K562 (cell line): ENCODE results near the gene ABHD8. TPM values are rescaled to one million over a fixed set of nuclear protein-coding genes. Genes with fewer than 3 reads are reported as not detected.
A peak's percentile ranks its signal among the peaks of the same experiment; 100 is the strongest.

Source experiments
- ATAC-seq: fragments of 200-7000 bp; cut with Tn5 transposase; 3 replicates; pipeline ENCODE4 v1.9.1; 2020; ENCODE audit warnings: moderate library complexity
- BruUV-seq: library from RNA; stranded (reverse); fragments of 400-500 nt; replicated peaks from 2 replicates; lab custom pipeline; 2021; lab: Mats Ljungman, UMichigan
- CTCF ChIA-PET: fragments of 300-600 bp; formaldehyde crosslinking; extraction: SDS; loops from one replicate; lab custom pipeline; 2021; ENCODE audit warnings: low intra/inter-chr PET ratio; lab: Yijun Ruan, JAX
- POLR2A ChIA-PET: fragments of 300-600, 350-650 bp; sonication (Branson Sonifier 250); formaldehyde crosslinking; extraction: SDS; loops from one replicate; lab custom pipeline; 2021; ENCODE audit warnings: antibody characterized with exemption, inconsistent platforms; lab: Yijun Ruan, JAX
- DNase-seq, 4 experiments: peaks; one replicate each; pipeline versions ENCODE4 v3.0.0 to v3.0.0-alpha.2; 2011 to 2018; ENCODE audit warnings: low spot score in 3 of 4, mixed read lengths in 3 of 4; ENCODE audit errors: extremely low read depth in 1 of 4
- FAIRE-seq: peaks from 2 replicates; lab custom pipeline; 2011; peaks lifted over from hg19 to GRCh38; lab: Jason Lieb, UNC
- H2AFZ ChIP-seq: 2 replicates; pipeline ENCODE4 v1.6.0; 2011; ENCODE audit warnings: low read depth, low read length, control low read depth, inconsistent platforms
- H3K27ac ChIP-seq: fragments of 200-600 bp; 3 replicates; pipeline ENCODE4 v1.8.0; 2011; ENCODE audit warnings: low read depth, mild to moderate bottlenecking, control low read depth, inconsistent platforms, low read length, moderate library complexity, mixed read lengths; ENCODE audit errors: extremely low read depth
- H3K27me3 ChIP-seq, 2 experiments: fragments of 300-600 bp in 1 of 2; 2 replicates in 1 of 2; 3 replicates in 1 of 2; pipeline versions ENCODE4 v1.6.0 to v1.8.0; 2011; ENCODE audit warnings: inconsistent platforms in 2 of 2, low read length in 2 of 2, mild to moderate bottlenecking in 1 of 2, mixed read lengths in 1 of 2, moderate library complexity in 1 of 2; ENCODE audit not compliant: control insufficient read depth in 2 of 2, insufficient read depth in 2 of 2
- H3K36me3 ChIP-seq: fragments of 300-600 bp; 3 replicates; pipeline ENCODE4 v1.8.0; 2011; ENCODE audit warnings: mild to moderate bottlenecking, low read length, inconsistent platforms; ENCODE audit not compliant: control insufficient read depth, insufficient read depth
- H3K4me1 ChIP-seq, 2 experiments: fragments of 200-600 bp in 1 of 2; replicated peaks in 1 of 2; 2 replicates in 1 of 2; 3 replicates in 1 of 2; pipeline versions ENCODE4 v1.5.1 to v1.8.0; 2011; ENCODE audit warnings: inconsistent platforms in 2 of 2, low read length in 2 of 2, mild to moderate bottlenecking in 1 of 2, mixed read lengths in 1 of 2, moderate library complexity in 1 of 2; ENCODE audit not compliant: control insufficient read depth in 2 of 2, insufficient read depth in 2 of 2
- H3K4me2 ChIP-seq: 2 replicates; pipeline ENCODE4 v1.6.1; 2011; ENCODE audit warnings: low read length, control low read depth, inconsistent platforms, mixed read lengths; ENCODE audit not compliant: insufficient read depth
- H3K4me3 ChIP-seq: fragments of 200-600 bp; sonication (generic), shearing (Covaris generic); 2 replicates; pipeline ENCODE4 v1.5.1; 2016; ENCODE audit warnings: control low read depth, inconsistent platforms
- H3K79me2 ChIP-seq: fragments of 200-600 bp; 3 replicates; pipeline ENCODE4 v1.8.0; 2011; ENCODE audit warnings: low read length, inconsistent platforms; ENCODE audit not compliant: control insufficient read depth, insufficient read depth
- H3K9ac ChIP-seq, 2 experiments: 2 replicates each; pipeline versions ENCODE4 v1.6.0 to v1.6.1; 2011; ENCODE audit warnings: low read depth in 2 of 2, low read length in 2 of 2, control low read depth in 1 of 2, inconsistent platforms in 1 of 2, mild to moderate bottlenecking in 1 of 2, mixed read lengths in 1 of 2; ENCODE audit not compliant: insufficient read depth in 1 of 2
- H3K9me1 ChIP-seq: one replicate; pipeline ENCODE4 v1.6.0; 2011; ENCODE audit warnings: inconsistent platforms, mild to moderate bottlenecking, low read length, moderate library complexity; ENCODE audit not compliant: control insufficient read depth, insufficient read depth
- H3K9me3 ChIP-seq: replicated peaks from 2 replicates; pipeline ENCODE4 v1.5.1; 2011; ENCODE audit warnings: low read depth, low read length, inconsistent platforms; ENCODE audit not compliant: control insufficient read depth, insufficient read depth
- H4K20me1 ChIP-seq: replicated peaks from 2 replicates; pipeline ENCODE4 v1.6.1; 2011; ENCODE audit warnings: low read length, inconsistent platforms, mixed read lengths; ENCODE audit not compliant: control insufficient read depth, insufficient read depth
- CEBPG ChIP-seq, 3 experiments: fragments of 200-800 bp in 1 of 3; sonication (Bioruptor generic) in 1 of 3; sonication (generic) in 1 of 3; formaldehyde crosslinking in 1 of 3; IDR thresholded peaks in 2 of 3; conservative IDR thresholded peaks in 1 of 3; 2 replicates each; pipeline versions ENCODE4 v1.6.1 to v1.8.0; 2016 to 2022; ENCODE audit warnings: missing compliant biosample characterization in 2 of 3, missing genetic modification characterization in 2 of 3, mild to moderate bottlenecking in 1 of 3, missing genetic modification reagents in 1 of 3
- CTBP1 ChIP-seq: fragments of 450-650 bp; IDR thresholded peaks from 2 replicates; pipeline ENCODE4 v1.6.1; 2016; ENCODE audit warnings: borderline replicate concordance
- CUX1 ChIP-seq: fragments of 200-800 bp; sonication (Bioruptor generic); IDR thresholded peaks from 2 replicates; pipeline ENCODE4 v1.6.1; 2016; ENCODE audit warnings: missing genetic modification characterization, missing compliant biosample characterization
- E2F6 ChIP-seq, 2 experiments: IDR thresholded peaks; 2 replicates each; pipeline ENCODE4 v1.6.1; 2011; ENCODE audit warnings: borderline replicate concordance in 1 of 2, control low read depth in 1 of 2, low read depth in 1 of 2, low read length in 1 of 2, mild to moderate bottlenecking in 1 of 2, mixed read lengths in 1 of 2, moderate library complexity in 1 of 2; ENCODE audit not compliant: insufficient read depth in 1 of 2, insufficient read length in 1 of 2, poor library complexity in 1 of 2, severe bottlenecking in 1 of 2; ENCODE audit errors: extremely low read depth in 1 of 2
- FOXK2 ChIP-seq, 2 experiments: fragments of 450-650 bp; IDR thresholded peaks in 1 of 2; conservative IDR thresholded peaks in 1 of 2; 2 replicates each; pipeline ENCODE4 v1.6.1; 2016; ENCODE audit warnings: low read depth in 2 of 2, mild to moderate bottlenecking in 1 of 2
- MXD1 ChIP-seq: fragments of 250-450 bp; sonication (Bioruptor Pico); IDR thresholded peaks from 2 replicates; pipeline ENCODE4 v1.8.0; 2021; ENCODE audit warnings: borderline replicate concordance, mild to moderate bottlenecking, moderate library complexity; ENCODE audit not compliant: poor library complexity, severe bottlenecking
- RFX1 ChIP-seq: fragments of 450-650 bp; IDR thresholded peaks from 2 replicates; pipeline ENCODE4 v1.6.1; 2016; ENCODE audit warnings: mild to moderate bottlenecking, moderate library complexity
- RFX5 ChIP-seq: IDR thresholded peaks from 2 replicates; pipeline ENCODE4 v1.6.1; 2011; ENCODE audit warnings: low read depth, mild to moderate bottlenecking, improper control_type of control experiment, low read length
- THRAP3 ChIP-seq: fragments of 450-650 bp; IDR thresholded peaks from 2 replicates; pipeline ENCODE4 v1.6.1; 2016; ENCODE audit warnings: mild to moderate bottlenecking, inconsistent platforms, borderline replicate concordance
- ZFP36 ChIP-seq: fragments of 150-350 bp; IDR thresholded peaks from 2 replicates; pipeline ENCODE4 v1.6.1; 2018; ENCODE audit warnings: low read length, low read depth; ENCODE audit not compliant: partially characterized antibody
- ZNF316 ChIP-seq: fragments of 450-650 bp; IDR thresholded peaks from 2 replicates; pipeline ENCODE4 v1.6.1; 2016
- ZNF431 ChIP-seq: sonication (generic); formaldehyde crosslinking; IDR thresholded peaks from 2 replicates; pipeline ENCODE4 v1.8.0; 2022; ENCODE audit warnings: mild to moderate bottlenecking, missing genetic modification reagents
- WGBS: fragments of 100-300 bp; shearing (Covaris generic); methylation state at CpG from one replicate; pipeline ENCODE4 v1.1.6; 2016; ENCODE audit warnings: low coverage, mixed read lengths; ENCODE audit not compliant: insufficient coverage; ENCODE audit errors: missing lambda C conversion rate; 5-methylcytosine and 5-hydroxymethylcytosine counted together
- in situ Hi-C: fragments of 300-500 bp; cut with MboI; formaldehyde crosslinking; loops from 4 replicates; pipeline ENCODE4 v1.15.0; 2018; ENCODE audit warnings: inconsistent platforms, mixed read lengths
- intact Hi-C: fragments of 100-400 bp; cut with micrococcal nuclease; formaldehyde crosslinking; loops from 2 replicates; pipeline ENCODE4 v1.14.2; 2022
- polyA plus RNA-seq, 8 experiments: library from polyadenylated mRNA; depleted of rRNA in 4 of 8; stranded (reverse) in 5 of 8; unstranded in 3 of 8; fragments of >200 nt; fragmentation: Nextera tagmentation in 2 of 8; fragmentation: Illumina TruSeq in 1 of 8; extraction: Ambion mirVana in 2 of 8; extraction: Trizol in 1 of 8; gene quantifications; 2 replicates each; pipeline versions ENCODE4 v1.2.1 to v1.2.3, GENCODE V29; 2011 to 2014; ENCODE audit warnings: inconsistent platforms in 1 of 8, missing spikeins in 1 of 8
- total RNA-seq, 7 experiments: library from RNA; depleted of rRNA in 6 of 7; stranded (reverse); fragments of >200 nt in 6 of 7; fragmentation: Illumina TruSeq in 2 of 7; extraction: Trizol in 2 of 7; gene quantifications; 2 replicates each; pipeline versions ENCODE4 v1.2.1 to v1.2.3, GENCODE V29; 2011 to 2021; ENCODE audit warnings: low replicate concordance in 1 of 7

The ABHD8 gene
- total and polyA plus RNA-seq, 9 of the 15 experiments (the other 6 are each of a cell fraction or from before 2014, with no cell fraction given) = 0.04 to 6.6 (median 2.0) TPM; not detected in 1

GRCh38 chr19:17266975-17267788, 36.0 kb downstream of the ABHD8 start, which contains the start of gene BABAM1:
Gene BABAM1 (plus strand): TSS chr19:17267443. CDS start chr19:17268807, 1,364 bp downstream.
- FAIRE-seq (peak; percentile 100), DNase-seq (peak; percentile 98 to 100 (median 98)), ATAC-seq (peak; percentile 97)
- in situ Hi-C loops = no loop called here
- intact Hi-C loops = loop anchor here (5.0 kb wide), 1 partner anchor 40 kb away; the partner anchor contains the start of gene OCEL1
- no peaks in the 10 kb centered on the region for H3K9me3 ChIP-seq
- peak within 1 kb of the TSS; percentile 91 for H3K4me2 ChIP-seq
- BruUV-seq = no TSS peak
- no peaks in the 10 kb centered on the region for H3K9me1 ChIP-seq
- POLR2A ChIA-PET = interaction anchor here (0.6 to 2.7 kb wide), 16 partner anchors 8 to 193 kb away, joined by 3 to 12 read pairs (median 4); partner anchors contain the start of genes ABHD8, ANKLE1, HAUS8 and USE1
- peaks cover 3 to 18% of the 10 kb centered on the region in 2 experiments; a peak in 3 of 5 replicates for H3K4me1 ChIP-seq
- H4K20me1 ChIP-seq = no peaks in the 10 kb centered on the region
- under 1% methylated on average over 27 of the region's 27 CpGs for WGBS
- peak within 1 kb of the TSS; percentile 65 for H3K4me3 ChIP-seq
- H3K27me3 ChIP-seq = no peaks in the 10 kb centered on the region
- H3K79me2 ChIP-seq = peaks cover 19% of the 10 kb centered on the region
- peak within 1 kb of the TSS; percentile 82 for H3K27ac ChIP-seq
- peak within 1 kb of the TSS; percentile 81 to 91 for H3K9ac ChIP-seq
- peaks cover 27% of the 10 kb centered on the region for H3K36me3 ChIP-seq
- peak within 1 kb of the TSS; percentile 79 for H2AFZ ChIP-seq
- CTCF ChIA-PET = interaction anchor here (1.0 kb wide), 1 partner anchor 32 kb away, joined by 3 read pairs; no protein-coding TSS in a partner anchor
- TF ChIP-seq THRAP3 = no peak
- no peak for TF ChIP-seq ZFP36
- peak; percentile 21; the same call in 1 of the 2 replicates for TF ChIP-seq CTBP1
- TF ChIP-seq FOXK2 (conservative IDR thresholded peaks at IDR 0.05 in 1 of 2, IDR thresholded peaks at IDR 0.05 in 1 of 2; ENCODE audit: low read depth in 2 of 2) = peak; percentile 38 to 41; a peak in 1 of 4 replicates
- no peak for TF ChIP-seq CEBPG (CRISPR knock-in tag; IDR thresholded peaks at IDR 0.05)
- no peak for TF ChIP-seq CEBPG (tag; conservative IDR thresholded peaks at IDR 0.05 in 1 of 2, IDR thresholded peaks at IDR 0.05 in 1 of 2)
- no peak for TF ChIP-seq MXD1 (CRISPR knock-in tag)
- no peak for TF ChIP-seq RFX5
- TF ChIP-seq E2F6 (IDR thresholded peaks at IDR 0.05; ENCODE audit: borderline replicate concordance in 1 of 2, extremely low read depth in 1 of 2, insufficient read depth in 1 of 2, insufficient read length in 1 of 2, low read depth in 1 of 2, low read length in 1 of 2, poor library complexity in 1 of 2, severe bottlenecking in 1 of 2) = peak in 1 of 2 experiments; percentile 9
- no peak for TF ChIP-seq ZNF431 (CRISPR knock-in tag)
- peak; percentile 98 for TF ChIP-seq CUX1 (CRISPR knock-in tag)
- TF ChIP-seq RFX1 = no peak
- TF ChIP-seq ZNF316 = no peak
